Measurements from ENCODE around the gene VPS18.

VPS18 gene

DNA sequence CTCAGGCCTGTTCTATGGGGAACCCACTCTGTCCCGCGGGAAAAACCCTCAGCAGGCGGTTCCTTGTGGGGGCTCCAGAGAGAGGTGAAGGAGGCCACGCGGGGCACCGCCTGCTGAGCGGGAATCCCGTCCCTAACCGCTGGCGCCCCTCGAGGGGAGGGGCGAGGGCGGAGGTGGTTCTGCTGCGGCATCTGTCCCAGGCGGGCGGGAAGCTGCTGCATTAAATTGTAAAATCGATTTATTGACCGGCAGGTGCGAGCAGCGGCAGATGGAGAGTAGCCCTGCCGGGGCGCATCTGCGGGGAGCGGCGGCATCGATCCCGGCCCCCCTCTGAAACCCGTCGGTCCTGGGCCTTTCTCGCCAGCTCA is 31.2 kb downstream of the VPS18 start:
- no peak for DNase-seq (ENCODE audit: low spot score)

DNA sequence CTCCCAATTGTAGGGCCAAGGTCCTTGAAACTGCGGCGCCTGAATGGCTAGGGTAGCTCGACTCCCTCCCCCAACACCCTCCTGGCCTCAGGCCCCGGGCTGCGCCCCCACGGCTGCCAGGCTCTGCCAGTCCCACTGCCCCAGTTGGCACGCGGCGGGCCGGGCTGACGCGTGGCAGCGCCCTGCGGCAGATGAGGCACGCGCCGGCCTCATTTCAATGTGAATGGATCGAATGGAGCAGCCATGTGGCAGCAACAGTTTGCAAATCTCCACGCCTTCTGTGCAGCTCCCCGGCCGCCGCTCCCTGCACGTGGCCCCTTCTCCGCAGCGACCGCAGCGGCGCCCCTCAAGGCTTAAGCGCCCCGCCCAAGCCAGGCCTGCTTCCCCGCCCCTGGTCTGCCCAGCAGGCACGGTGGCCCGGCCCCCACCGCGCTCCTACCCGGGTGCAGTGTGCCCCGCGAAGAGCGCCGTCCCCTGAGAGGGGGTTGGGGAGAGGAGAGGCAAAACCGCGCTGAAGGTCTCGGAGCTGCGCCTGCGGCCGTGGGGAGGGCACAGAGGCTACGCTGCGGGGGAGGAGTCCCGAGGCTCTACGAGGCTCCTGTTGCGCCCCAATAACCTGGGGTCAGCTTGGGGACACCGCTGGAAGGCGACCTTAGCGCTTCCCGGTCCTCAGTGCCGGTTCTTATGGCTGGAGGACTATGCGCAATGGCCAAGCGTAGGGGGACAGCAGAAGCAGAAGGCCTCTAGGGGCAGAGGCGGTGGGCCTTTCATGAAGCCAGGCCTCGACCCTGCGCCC is 31.8 kb downstream of the VPS18 start:
- peak; percentile 81 for DNase-seq (ENCODE audit: low spot score)

DNA sequence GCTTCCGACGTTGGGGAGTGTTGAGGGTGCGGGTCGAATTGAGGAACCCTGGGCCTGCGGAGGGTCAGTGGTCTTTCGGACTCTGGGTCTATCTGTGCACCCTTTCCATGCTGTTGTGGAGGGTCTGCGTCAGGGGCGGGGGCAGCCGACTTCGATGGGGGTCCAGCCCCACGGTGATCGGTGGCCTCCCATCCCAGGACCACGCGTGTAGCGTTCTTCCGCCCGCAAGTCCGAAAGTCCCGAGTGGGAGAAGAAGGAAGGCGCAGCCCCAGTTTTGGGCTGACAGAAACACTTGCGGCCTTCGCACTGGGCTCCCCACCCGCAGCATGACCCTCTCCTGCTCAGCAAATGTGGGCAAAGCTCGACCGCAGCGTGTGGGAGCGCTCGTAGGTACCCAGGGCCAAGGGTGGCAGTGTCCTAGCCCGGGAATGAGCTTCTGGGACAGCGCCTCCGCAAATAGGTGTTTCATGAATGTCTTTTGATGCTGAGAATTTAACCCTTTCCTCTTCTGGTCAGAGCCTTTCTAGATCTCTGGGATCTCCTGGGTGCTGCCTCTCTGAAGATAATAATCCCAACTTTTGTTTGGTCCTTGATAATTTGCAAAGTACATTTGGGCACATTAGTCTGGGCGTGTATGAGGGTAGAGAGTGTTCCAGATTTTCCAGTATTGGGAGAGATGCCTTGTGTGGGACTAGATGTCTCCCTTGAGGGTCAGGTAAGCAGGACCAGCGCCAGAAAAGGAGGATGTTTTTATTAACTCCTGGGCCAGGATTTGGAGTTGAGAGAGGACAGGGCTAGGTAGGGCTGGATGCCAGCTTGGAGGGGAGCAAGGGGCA is 32.6 kb downstream of the VPS18 start:
- DNase-seq (ENCODE audit: low spot score): no peak

DNA sequence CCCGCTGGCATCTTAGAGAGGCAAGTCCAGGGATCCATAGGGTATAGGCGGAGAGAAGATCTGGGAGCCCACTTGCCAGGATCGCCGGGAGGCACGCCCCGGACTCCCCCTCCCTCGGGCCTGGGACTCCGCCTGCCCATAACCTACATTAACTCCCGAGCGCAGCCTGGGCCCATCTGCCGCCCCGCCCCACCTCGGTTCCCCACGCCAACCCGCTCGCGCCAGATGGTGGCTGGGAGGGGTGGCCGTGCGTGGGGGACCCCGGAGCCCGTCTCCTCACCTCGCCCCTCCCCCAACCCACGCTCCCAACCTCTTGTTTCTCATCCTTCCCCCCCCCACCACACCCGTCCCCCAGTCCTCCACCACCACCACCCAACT is 33.2 kb downstream of the VPS18 start:
- DNase-seq (ENCODE audit: low spot score): no peak

DNA sequence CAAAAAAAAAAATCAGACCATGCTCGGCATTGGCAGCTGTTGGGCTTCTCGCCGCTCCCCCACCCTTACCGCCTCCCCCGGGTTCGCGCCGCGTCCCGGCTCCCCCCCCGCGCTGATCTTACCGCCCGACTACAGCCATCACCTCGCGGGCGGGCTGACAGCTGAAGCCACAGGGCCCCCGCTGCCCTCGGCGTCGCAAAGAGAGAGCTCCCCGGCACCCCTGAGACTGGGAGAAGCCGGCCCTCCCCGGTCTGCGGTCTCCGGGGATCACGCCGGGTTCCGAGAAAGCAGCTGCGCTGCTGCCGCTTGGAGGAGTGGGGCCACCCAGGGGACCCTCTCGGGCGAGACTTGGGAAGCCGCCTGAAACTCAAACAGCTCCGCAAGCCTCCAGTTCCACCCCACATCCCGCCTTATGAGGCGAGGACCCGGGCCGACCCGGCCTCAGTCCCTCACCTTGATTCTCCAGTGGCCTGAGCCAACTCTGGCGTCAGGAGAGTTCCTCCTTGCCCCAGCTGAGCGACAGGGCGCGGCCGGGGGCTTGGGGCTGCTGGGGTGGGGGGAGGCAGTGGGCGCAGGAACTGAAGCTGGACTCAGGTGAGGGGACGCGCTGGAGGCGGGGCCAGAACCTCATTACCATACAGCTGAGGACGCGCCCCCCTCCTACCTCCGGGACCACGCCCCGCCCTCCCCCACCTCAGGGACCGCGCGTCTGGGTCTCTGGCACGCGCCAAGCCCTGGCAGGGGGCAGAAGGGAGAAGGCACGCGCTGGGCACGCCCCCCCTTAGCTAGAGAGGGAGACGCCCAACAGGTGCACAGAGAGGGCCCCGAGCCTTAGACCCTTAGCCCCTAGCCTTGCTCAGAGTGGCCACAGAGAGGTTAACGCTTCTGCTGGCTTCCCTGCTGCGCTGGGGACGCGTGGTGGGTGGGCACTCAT is 33.9 kb downstream of the VPS18 start:
- DNase-seq (ENCODE audit: low spot score): no peak

DNA sequence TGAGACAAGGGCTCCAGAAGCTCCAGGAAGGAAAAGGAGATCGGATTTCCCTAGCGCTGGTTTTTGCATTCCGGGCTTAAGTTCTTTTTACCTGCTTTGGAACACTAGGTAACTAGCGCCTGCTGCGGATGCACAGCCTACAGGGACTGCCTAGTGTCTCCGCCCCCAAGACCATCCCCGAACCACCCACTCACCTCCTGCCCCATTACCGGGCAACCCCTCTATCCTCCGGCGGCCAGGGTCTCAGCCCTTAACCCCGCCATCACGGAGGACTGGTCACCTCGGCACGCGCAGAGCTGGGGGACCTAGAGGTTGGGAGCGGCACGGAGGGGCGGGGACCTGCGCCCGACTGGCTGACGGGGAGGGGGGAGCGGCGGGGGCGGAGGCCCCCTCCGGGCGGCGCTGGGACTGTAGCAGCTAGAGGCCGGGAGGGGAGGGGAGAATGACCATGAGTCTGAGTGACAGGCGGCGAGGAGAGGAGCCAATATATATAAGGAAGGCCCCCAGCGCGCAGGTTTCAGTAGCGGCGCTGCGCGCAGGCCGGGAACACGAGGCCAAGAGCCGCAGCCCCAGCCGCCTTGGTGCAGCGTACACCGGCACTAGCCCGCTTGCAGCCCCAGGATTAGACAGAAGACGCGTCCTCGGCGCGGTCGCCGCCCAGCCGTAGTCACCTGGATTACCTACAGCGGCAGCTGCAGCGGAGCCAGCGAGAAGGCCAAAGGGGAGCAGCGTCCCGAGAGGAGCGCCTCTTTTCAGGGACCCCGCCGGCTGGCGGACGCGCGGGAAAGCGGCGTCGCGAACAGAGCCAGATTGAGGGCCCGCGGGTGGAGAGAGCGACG is 34.8 kb downstream of the VPS18 start, which contains the start of gene DLL4:
DLL4 (plus strand) TSS at position 520 of the 839 bp plus-strand sequence. CDS start 329 bp downstream, outside the sequence.
- DNase-seq (ENCODE audit: low spot score): peak; percentile 80

DNA sequence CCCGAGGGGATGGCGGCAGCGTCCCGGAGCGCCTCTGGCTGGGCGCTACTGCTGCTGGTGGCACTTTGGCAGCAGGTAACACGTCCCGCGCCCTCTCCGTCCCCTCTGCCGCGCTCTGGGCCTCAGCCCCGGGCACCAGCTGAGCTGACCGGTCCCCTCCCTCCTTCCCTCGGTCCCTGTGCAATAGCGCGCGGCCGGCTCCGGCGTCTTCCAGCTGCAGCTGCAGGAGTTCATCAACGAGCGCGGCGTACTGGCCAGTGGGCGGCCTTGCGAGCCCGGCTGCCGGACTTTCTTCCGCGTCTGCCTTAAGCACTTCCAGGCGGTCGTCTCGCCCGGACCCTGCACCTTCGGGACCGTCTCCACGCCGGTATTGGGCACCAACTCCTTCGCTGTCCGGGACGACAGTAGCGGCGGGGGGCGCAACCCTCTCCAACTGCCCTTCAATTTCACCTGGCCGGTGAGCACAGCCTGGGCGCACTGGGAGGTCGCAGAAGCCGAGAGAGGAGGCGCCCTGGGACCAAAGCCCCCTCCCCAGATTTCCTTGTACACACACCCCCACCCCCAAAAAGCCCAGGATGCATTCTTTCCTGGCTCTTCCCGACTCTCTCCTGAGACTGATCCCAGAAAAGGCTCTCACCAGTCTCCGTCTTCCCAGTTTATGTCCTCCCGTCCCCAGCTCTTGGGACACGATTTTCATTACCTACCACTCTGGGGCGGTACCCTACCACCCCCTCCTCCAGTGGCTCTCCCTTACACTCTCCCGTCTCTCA is 35.6 kb downstream of the VPS18 start:
- peak; percentile 86 for DNase-seq (ENCODE audit: low spot score)

DNA sequence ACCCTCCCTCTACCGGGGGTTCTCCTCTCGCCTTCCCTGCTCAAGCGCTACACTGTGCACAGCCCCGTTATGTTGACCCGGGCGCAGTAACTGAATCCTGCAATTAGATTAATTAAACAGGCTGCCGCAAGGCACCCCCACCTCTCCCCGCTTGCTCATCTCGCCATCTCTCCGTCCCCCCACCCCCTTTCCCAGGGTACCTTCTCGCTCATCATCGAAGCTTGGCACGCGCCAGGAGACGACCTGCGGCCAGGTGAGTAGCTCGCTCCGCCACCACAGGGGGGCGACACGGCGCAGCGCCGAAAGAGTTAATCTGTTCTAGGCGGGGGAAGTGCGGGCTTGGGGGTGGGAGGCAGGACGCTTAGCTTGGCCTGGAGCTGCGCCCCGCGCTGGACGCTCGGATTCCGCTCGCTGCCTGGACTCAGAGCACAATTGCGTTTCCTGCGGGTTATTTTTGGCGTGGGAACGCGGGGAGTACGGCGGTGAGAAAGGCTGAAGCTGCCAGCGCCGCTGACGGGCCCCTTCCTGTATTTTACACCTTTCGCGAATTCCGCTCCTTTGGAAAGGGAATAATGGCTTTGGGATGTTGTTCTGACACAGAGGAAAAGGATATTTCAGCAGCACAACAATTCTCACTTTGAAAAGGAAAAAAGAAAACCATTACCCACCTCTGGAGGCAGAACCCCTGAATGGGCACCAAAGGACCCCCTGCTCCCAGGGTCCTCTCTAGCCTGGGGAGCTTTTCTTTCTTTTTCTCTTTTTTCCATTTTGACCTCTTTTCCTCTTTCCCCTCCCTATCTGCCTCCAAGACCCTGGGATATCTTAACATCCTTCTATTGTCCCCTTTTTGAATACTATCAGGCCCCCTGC is 36.4 kb downstream of the VPS18 start:
- peak; percentile 79 for DNase-seq (ENCODE audit: low spot score)

DNA sequence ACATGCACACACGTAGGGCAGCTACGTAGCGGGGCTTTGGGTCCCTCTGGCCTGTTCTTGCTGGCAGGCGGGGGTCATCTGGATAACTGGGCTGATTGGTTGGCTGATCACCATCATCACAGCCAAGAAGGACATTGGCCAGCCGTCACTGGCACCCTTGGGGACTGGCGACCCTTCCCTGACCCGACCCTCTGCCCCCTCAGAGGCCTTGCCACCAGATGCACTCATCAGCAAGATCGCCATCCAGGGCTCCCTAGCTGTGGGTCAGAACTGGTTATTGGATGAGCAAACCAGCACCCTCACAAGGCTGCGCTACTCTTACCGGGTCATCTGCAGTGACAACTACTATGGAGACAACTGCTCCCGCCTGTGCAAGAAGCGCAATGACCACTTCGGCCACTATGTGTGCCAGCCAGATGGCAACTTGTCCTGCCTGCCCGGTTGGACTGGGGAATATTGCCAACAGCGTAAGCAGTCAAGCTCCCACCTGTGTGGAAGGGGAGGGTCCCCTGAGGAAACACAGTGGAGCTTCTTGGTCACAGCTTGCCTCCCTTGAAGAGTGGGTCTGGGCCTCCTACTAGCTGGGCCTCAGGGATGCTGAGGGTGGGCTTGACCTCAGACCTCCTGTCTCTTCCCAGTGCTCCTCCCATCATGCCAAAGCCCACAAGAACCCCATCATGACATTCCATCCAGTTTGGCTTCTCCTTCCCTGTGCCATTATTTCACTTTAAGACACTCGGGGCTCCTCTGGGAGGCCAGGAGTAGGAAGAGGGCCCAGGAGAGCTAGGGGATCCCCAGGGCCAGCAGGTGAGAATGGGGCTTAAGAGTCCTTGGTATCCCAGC is 37.3 kb downstream of the VPS18 start:
- no peak for DNase-seq (ENCODE audit: low spot score)

DNA sequence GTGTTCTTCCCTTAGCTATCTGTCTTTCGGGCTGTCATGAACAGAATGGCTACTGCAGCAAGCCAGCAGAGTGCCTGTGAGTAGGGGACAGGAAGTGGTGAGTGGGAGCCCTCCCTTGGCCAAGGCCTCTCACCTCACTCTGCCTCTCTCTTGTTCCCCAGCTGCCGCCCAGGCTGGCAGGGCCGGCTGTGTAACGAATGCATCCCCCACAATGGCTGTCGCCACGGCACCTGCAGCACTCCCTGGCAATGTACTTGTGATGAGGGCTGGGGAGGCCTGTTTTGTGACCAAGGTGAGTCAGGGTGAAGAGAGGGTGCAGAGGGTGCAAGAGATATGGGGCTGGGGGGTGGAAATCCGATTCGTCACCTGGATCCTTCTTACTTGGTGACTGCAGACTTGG is 37.9 kb downstream of the VPS18 start:
- no peak for DNase-seq (ENCODE audit: low spot score)

DNA sequence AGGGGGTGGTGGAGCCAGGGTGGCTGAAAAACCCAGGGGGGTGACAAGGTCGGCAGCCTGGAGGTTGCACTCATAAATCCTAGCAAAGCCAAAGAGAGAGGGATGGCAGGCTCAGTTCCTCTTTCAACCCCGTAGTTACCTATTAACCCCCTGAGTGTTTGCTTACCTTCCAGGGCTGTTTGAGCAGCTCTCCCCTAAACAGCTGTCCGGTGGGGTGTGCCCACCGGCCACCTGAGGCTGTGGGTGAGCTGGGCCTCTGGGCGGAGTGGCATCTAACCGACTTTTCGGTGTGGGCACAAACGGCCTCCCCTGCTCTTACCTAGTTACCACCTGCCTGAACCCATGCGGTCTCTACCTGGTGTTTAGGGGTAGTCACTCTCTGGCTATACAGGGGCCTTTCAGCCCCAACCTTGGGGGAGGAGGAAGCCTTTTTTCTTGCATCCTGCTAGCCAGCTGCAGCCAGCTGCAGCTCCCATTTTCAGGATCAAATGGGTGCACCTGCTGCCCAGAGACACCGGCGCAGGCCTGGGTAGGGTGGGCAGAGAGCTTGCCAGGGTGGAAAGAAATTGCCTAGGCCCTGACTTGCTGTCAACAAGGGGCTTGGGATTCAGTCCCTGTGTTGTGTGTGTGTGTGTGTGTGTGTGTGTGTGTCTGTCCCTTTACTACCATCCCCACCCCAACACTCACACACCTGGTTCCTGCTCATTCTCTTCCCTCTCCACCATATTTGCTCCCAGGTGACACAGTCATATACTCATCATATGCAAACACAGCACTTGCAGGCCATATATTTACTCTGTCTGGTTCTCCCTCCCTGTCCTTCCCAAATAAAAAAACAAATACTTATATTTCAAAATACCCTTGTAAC is 38.6 kb downstream of the VPS18 start:
- DNase-seq (ENCODE audit: low spot score): no peak

DNA sequence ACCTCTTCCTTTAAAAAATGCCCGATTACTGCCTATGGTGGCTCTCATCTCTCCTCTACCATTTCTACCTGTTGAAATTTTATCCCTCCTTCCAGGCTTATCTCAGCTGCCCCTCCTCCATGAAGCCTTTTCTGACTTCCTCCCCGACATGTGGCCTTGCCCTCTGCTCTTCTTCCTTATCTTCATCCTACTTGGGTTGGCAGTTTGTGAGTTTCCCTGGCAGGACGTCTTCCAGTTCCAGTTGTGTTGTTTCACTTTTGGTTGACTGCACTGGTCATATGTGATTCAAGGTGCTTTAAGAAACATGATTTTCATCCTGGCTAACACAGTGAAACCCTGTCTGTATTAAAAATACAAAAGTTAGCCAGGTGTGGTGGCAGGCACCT is 39.3 kb downstream of the VPS18 start:
- no peak for DNase-seq (ENCODE audit: low spot score)

DNA sequence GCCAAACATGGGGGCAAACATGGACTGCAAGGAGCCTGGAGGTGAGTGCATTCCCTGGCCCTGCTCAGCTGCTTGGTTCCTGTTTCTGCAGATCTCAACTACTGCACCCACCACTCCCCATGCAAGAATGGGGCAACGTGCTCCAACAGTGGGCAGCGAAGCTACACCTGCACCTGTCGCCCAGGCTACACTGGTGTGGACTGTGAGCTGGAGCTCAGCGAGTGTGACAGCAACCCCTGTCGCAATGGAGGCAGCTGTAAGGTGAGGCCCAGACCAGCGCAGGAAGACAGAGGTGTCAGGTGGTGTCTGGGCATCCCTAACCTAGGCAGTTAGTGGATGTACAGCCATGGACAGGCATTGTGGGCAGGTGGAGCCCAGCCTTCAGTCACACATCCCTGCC is 40.2 kb downstream of the VPS18 start:
- no peak for DNase-seq (ENCODE audit: low spot score)

DNA sequence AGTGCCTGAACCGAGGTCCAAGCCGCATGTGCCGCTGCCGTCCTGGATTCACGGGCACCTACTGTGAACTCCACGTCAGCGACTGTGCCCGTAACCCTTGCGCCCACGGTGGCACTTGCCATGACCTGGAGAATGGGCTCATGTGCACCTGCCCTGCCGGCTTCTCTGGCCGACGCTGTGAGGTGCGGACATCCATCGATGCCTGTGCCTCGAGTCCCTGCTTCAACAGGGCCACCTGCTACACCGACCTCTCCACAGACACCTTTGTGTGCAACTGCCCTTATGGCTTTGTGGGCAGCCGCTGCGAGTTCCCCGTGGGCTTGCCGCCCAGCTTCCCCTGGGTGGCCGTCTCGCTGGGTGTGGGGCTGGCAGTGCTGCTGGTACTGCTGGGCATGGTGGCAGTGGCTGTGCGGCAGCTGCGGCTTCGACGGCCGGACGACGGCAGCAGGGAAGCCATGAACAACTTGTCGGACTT is 42.0 kb downstream of the VPS18 start:
- no peak for DNase-seq (ENCODE audit: low spot score)

DNA sequence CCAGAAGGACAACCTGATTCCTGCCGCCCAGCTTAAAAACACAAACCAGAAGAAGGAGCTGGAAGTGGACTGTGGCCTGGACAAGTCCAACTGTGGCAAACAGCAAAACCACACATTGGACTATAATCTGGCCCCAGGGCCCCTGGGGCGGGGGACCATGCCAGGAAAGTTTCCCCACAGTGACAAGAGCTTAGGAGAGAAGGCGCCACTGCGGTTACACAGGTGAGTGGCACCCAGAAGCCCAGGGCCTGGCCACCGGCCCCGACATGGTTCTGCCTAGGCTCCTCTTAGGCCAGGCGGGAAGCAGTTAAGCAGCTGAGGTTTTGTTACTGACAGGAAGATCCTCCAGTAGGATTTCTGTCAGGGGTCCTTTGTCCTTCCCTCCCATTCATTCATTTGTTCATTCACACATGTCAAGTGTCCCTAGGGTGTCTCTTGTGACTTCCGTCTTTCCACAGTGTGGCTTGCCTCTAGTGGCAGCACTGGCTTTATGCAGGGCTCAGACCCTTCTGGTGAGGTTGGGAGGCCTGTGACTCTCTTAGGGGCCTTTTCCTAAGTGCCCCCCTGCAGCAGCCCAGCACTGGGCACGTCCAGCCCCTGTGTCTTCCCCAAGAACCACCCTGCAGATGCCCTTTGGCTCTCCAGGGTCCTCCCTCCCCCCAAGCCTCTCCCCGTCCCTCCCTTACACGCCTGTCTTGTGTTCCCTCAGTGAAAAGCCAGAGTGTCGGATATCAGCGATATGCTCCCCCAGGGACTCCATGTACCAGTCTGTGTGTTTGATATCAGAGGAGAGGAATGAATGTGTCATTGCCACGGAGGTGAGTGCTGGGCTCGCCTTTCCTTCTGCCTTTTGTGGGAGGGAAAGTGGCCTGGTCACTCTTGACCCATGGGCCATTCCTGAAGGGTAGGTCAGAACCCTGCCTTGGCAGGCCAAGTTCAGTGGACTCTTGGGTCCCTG is 42.7 kb downstream of the VPS18 start:
- no peak for DNase-seq (ENCODE audit: low spot score)

Measured in ecto neural progenitor cell (in vitro differentiated cells).